ENCODE measurements around the gene GTPBP3. TPM values are rescaled to one million over a fixed set of nuclear protein-coding genes. Genes with fewer than 3 reads are reported as not detected.

GTPBP3 gene
- total RNA-seq, 1 experiment from 2014 or later: 73.0 TPM

GRCh38 chr19:17323964-17324332 lies 13.4 kb upstream of the GTPBP3 start:
- peaks cover 11 to 12% of the 10 kb centered on the region in 2 experiments; a peak in 2 of 4 replicates for H3K36me3 ChIP-seq (ENCODE audit: control insufficient read depth in 1 of 2, insufficient read depth in 2 of 2, low read length in 2 of 2)
- H4K20me1 ChIP-seq (ENCODE audit: insufficient read depth): no peaks in the 10 kb centered on the region
- no peak overlapping the region for H3K9ac ChIP-seq (ENCODE audit: low read length)
- no peak overlapping the region for H3K27ac ChIP-seq (ENCODE audit: low read depth, low read length)
- H3K9me2 ChIP-seq (ENCODE audit: insufficient read depth): no peaks in the 10 kb centered on the region
- intact Hi-C loops (cut with micrococcal nuclease): no loop called here
- DNase-seq (ENCODE audit: low read depth, low spot score) (no peak), ATAC-seq (no peak)
- ChIA-PET POLR2A (no interaction called here), CTCF (no interaction called here), RAD21 (ENCODE audit: low non-redundant PET in 1 of 2, low total read pairs in 2 of 2, uncharacterized antibody in 2 of 2, unreplicated experiment in 2 of 2) (no interaction called here)
- BruUV-seq (replicated peaks): no TSS peak
- H3K4me2 ChIP-seq (ENCODE audit: low read length): no peak overlapping the region
- TF ChIP-seq EGR1 (IDR thresholded peaks at IDR 0.05; ENCODE audit: low read depth) (no peak), JUND (IDR thresholded peaks at IDR 0.05) (no peak), SRF (IDR thresholded peaks at IDR 0.05; ENCODE audit: low read depth) (no peak), CBX3 (IDR thresholded peaks at IDR 0.05; ENCODE audit: low read depth) (no peak), FOSL1 (IDR thresholded peaks at IDR 0.05; ENCODE audit: low read depth) (no peak), SP1 (IDR thresholded peaks at IDR 0.05; ENCODE audit: low read depth) (no peak), POLR2A (IDR thresholded peaks at IDR 0.05; ENCODE audit: borderline replicate concordance, extremely low read depth, insufficient read depth, insufficient read length) (no peak), EZH2 (IDR thresholded peaks at IDR 0.05) (no peak), ZNF274 (IDR thresholded peaks at IDR 0.05; ENCODE audit: low read depth, low read length) (no peak), CEBPB (IDR thresholded peaks at IDR 0.05; ENCODE audit: low read depth) (no peak)
- TF ChIP-seq, protein P1, sequence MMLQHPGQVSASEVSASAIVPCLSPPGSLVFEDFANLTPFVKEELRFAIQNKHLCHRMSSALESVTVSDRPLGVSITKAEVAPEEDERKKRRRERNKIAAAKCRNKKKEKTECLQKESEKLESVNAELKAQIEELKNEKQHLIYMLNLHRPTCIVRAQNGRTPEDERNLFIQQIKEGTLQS (IDR thresholded peaks at IDR 0.05): no peak
- H3K27me3 ChIP-seq (ENCODE audit: insufficient read depth, low read length): no peaks in the 10 kb centered on the region
- H3K9me3 ChIP-seq (ENCODE audit: control insufficient read depth in 1 of 2, insufficient read depth in 1 of 2, low read depth in 1 of 2, low read length in 2 of 2): no peaks in the 10 kb centered on the region
- no peaks in the 10 kb centered on the region; the same call in 1 of the 2 replicates for H3K79me2 ChIP-seq (ENCODE audit: insufficient read depth, low read length)
- no peak overlapping the region for H2AFZ ChIP-seq (ENCODE audit: low read depth, low read length, poor library complexity, severe bottlenecking)
- H3K4me3 ChIP-seq (replicated peaks in 1 of 2; ENCODE audit: low read depth in 1 of 2, low read length in 2 of 2): no peak overlapping the region
- peaks cover 5 to 18% of the 10 kb centered on the region in 2 experiments for H3K4me1 ChIP-seq (ENCODE audit: control insufficient read depth in 1 of 2, insufficient read depth in 2 of 2, low read length in 2 of 2)

- CTCF ChIA-PET: no interaction called here
- POLR2A ChIA-PET: no interaction called here
- TF ChIP-seq, protein P2, sequence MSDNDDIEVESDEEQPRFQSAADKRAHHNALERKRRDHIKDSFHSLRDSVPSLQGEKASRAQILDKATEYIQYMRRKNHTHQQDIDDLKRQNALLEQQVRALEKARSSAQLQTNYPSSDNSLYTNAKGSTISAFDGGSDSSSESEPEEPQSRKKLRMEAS (IDR thresholded peaks at IDR 0.05): no peak
- TF ChIP-seq SP1 (IDR thresholded peaks at IDR 0.05; ENCODE audit: low read depth) (no peak), TCF7L2 (IDR thresholded peaks at IDR 0.05; ENCODE audit: borderline replicate concordance, extremely low read depth, insufficient read depth, insufficient read length) (no peak), REST (IDR thresholded peaks at IDR 0.05; ENCODE audit: low read depth) (no peak), YY1 (IDR thresholded peaks at IDR 0.05; ENCODE audit: extremely low read depth, insufficient replicate concordance, low read depth, low read length) (no peak), JUND (IDR thresholded peaks at IDR 0.05) (no peak)
- DNase-seq (ENCODE audit: low read depth, low spot score) (no peak), ATAC-seq (no peak)
- no peaks in the 10 kb centered on the region for H3K9me2 ChIP-seq (ENCODE audit: insufficient read depth)
- no peak overlapping the region for H3K4me3 ChIP-seq (replicated peaks in 1 of 2; ENCODE audit: low read depth in 1 of 2, low read length in 2 of 2)
- H3K27me3 ChIP-seq (ENCODE audit: insufficient read depth, low read length): no peaks in the 10 kb centered on the region
- H4K20me1 ChIP-seq (ENCODE audit: insufficient read depth): no peaks in the 10 kb centered on the region
- H3K36me3 ChIP-seq (ENCODE audit: control insufficient read depth in 1 of 2, insufficient read depth in 2 of 2, low read length in 2 of 2): peaks cover 9 to 10% of the 10 kb centered on the region in 2 experiments; a peak in 2 of 4 replicates
- no peak overlapping the region for H3K4me2 ChIP-seq (ENCODE audit: low read length)
- H3K9me3 ChIP-seq (ENCODE audit: control insufficient read depth in 1 of 2, insufficient read depth in 1 of 2, low read depth in 1 of 2, low read length in 2 of 2): no peaks in the 10 kb centered on the region
- peaks cover 5 to 18% of the 10 kb centered on the region in 2 experiments for H3K4me1 ChIP-seq (ENCODE audit: control insufficient read depth in 1 of 2, insufficient read depth in 2 of 2, low read length in 2 of 2)
- H3K79me2 ChIP-seq (ENCODE audit: insufficient read depth, low read length): no peaks in the 10 kb centered on the region
- no peak overlapping the region for H2AFZ ChIP-seq (ENCODE audit: low read depth, low read length, poor library complexity, severe bottlenecking)
- TSS peak; percentile 38 for BruUV-seq (replicated peaks)
- no peak overlapping the region for H3K27ac ChIP-seq (ENCODE audit: low read depth, low read length)
- no peak overlapping the region for H3K9ac ChIP-seq (ENCODE audit: low read length)
- RAD21 ChIA-PET (ENCODE audit: low non-redundant PET in 1 of 2, low total read pairs in 2 of 2, uncharacterized antibody in 2 of 2, unreplicated experiment in 2 of 2): no interaction called here
- intact Hi-C loops (cut with micrococcal nuclease): no loop called here
Measured at GRCh38 chr19:17324357-17325114, 12.8 kb upstream of the GTPBP3 start.
